Muscle of arm (tissue), 14 donors: ENCODE data around the gene FOXO1. TPM values are rescaled to one million over a fixed set of nuclear protein-coding genes. Genes with fewer than 3 reads are reported as not detected.
"Not testable (repeated sequence)": the region's sequence is repeated elsewhere in the genome, so short reads cannot be mapped to it uniquely, and the experiment has no call there.

ENCODE experiments used
- DNase-seq: peaks from one replicate; pipeline ENCODE4 v3.0.0-alpha.2; 2013
- long read RNA-seq, 11 donors: transcript quantifications; one replicate each; lab custom pipeline, GENCODE V29; 2026
- polyA plus RNA-seq, 12 donors: library from polyadenylated mRNA; unstranded; fragments of 120-200 nt; gene quantifications; one replicate each; pipeline ENCODE4 v1.2.1, GENCODE V29; 2013; ENCODE audit not compliant: insufficient read length in 12 of 12

FOXO1 gene
- 10 to 100 TPM in 11 of 12 donors, not detected in 1; 13.1 to 27.2 (median 15.1) TPM for polyA plus RNA-seq
- long read RNA-seq, donor 1, full-length matches to known transcripts, result 2 of 12 reads
- long read RNA-seq, donor 1, partial matches to known transcripts, result 10 of 12 reads
- long read RNA-seq, donor 1, other reads (novel, unspliced or antisense), result 0 of 12 reads
- long read RNA-seq, donor 2, full-length matches to known transcripts, result 2 of 9 reads
- long read RNA-seq, donor 2, partial matches to known transcripts, result 7 of 9 reads
- long read RNA-seq, donor 2, other reads (novel, unspliced or antisense), result 0 of 9 reads
- long read RNA-seq, donor 3, partial matches to known transcripts, result 13 of 13 reads
- long read RNA-seq, donor 3, other reads (novel, unspliced or antisense), result 0 of 13 reads
- long read RNA-seq, donor 4, full-length matches to known transcripts, result 1 of 1 reads
- long read RNA-seq, donor 4, partial matches to known transcripts, result 0 of 1 reads
- long read RNA-seq, donor 4, other reads (novel, unspliced or antisense), result 0 of 1 reads
- long read RNA-seq, donor 5, full-length matches to known transcripts, result 6 of 6 reads
- long read RNA-seq, donor 5, partial matches to known transcripts, result 0 of 6 reads
- long read RNA-seq, donor 5, other reads (novel, unspliced or antisense), result 0 of 6 reads
- long read RNA-seq, donor 6, full-length matches to known transcripts, result 2 of 2 reads
- long read RNA-seq, donor 6, partial matches to known transcripts, result 0 of 2 reads
- long read RNA-seq, donor 6, other reads (novel, unspliced or antisense), result 0 of 2 reads
- long read RNA-seq, donor 7, partial matches to known transcripts, result 7 of 7 reads
- long read RNA-seq, donor 7, other reads (novel, unspliced or antisense), result 0 of 7 reads
- long read RNA-seq, donor 8, full-length matches to known transcripts, result 5 of 17 reads
- long read RNA-seq, donor 8, partial matches to known transcripts, result 12 of 17 reads
- long read RNA-seq, donor 8, other reads (novel, unspliced or antisense), result 0 of 17 reads
- long read RNA-seq, donor 9, full-length matches to known transcripts, result 3 of 3 reads
- long read RNA-seq, donor 9, partial matches to known transcripts, result 0 of 3 reads
- long read RNA-seq, donor 9, other reads (novel, unspliced or antisense), result 0 of 3 reads
- long read RNA-seq, donor 10, full-length matches to known transcripts, result 5 of 11 reads
- long read RNA-seq, donor 10, partial matches to known transcripts, result 6 of 11 reads
- long read RNA-seq, donor 10, other reads (novel, unspliced or antisense), result 0 of 11 reads
- long read RNA-seq, donor 11, full-length matches to known transcripts, result 3 of 3 reads
- long read RNA-seq, donor 11, partial matches to known transcripts, result 0 of 3 reads
- long read RNA-seq, donor 11, other reads (novel, unspliced or antisense), result 0 of 3 reads

- DNase-seq, result peak; percentile 87
Measured at GRCh38 chr13:40666045-40666932, at the start of gene FOXO1. Gene FOXO1, minus strand, starts transcription at chr13:40666641. Its CDS starts 429 bp downstream, at chr13:40666212.

- not testable (repeated sequence) for DNase-seq
Measured at GRCh38 chr13:40714433-40714832, 48.0 kb upstream of the FOXO1 start.

- DNase-seq, result no peak
Measured at GRCh38 chr13:40706439-40706838, 40.0 kb upstream of the FOXO1 start.

GRCh38 chr13:40697711-40698110, 31.3 kb upstream of the FOXO1 start:
- DNase-seq, result no peak

GRCh38 chr13:40694426-40694825, 28.0 kb upstream of the FOXO1 start:
- DNase-seq, result no peak

GRCh38 chr13:40692946-40693345, 26.5 kb upstream of the FOXO1 start:
- no peak for DNase-seq

GRCh38 chr13:40688781-40689180, 22.3 kb upstream of the FOXO1 start:
- no peak for DNase-seq

GRCh38 chr13:40682449-40683240, 16.2 kb upstream of the FOXO1 start:
- DNase-seq, result no peak

- no peak for DNase-seq
Measured at GRCh38 chr13:40681341-40682146, 15.1 kb upstream of the FOXO1 start.

GRCh38 chr13:40680659-40681323, 14.3 kb upstream of the FOXO1 start:
- no peak for DNase-seq

GRCh38 chr13:40679480-40679985, 13.1 kb upstream of the FOXO1 start:
- DNase-seq, result no peak

- DNase-seq, result no peak
Measured at GRCh38 chr13:40677064-40677463, 10.6 kb upstream of the FOXO1 start.

GRCh38 chr13:40676007-40676406, 9.6 kb upstream of the FOXO1 start:
- no peak for DNase-seq

- no peak for DNase-seq
Measured at GRCh38 chr13:40673414-40673813, 7.0 kb upstream of the FOXO1 start.

GRCh38 chr13:40672765-40673397, 6.4 kb upstream of the FOXO1 start:
- DNase-seq, result no peak

GRCh38 chr13:40671956-40672764, 5.7 kb upstream of the FOXO1 start:
- DNase-seq, result peak; percentile 43

GRCh38 chr13:40670307-40670706, 3.9 kb upstream of the FOXO1 start:
- DNase-seq, result no peak
